ENCODE data around the gene BNIP3.

DNA sequence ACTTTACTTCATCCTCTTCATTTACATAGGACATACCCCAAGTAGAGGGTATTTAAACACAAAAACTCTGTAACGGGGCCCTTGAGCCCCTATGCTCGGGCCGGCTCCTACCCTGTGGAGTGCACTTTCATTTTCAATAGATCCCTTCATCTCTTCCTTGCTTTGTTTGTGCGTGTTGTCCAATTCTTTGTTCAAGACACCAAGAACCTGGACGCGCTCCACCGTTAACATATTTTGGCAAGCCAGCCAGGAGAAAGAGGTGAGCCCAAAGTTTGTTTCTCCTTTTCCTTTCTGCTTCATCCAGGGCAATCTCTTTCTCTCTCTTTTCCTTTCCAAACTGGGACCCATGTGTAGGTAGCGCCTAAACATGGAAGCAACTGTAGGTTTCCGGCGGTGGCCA lies 26.0 kb upstream of the BNIP3 start:
- no peak for TF ChIP-seq POLR2AphosphoS5 (IDR thresholded peaks at IDR 0.05; ENCODE audit: low read depth, low read length)
- no peak for TF ChIP-seq SIN3A (IDR thresholded peaks at IDR 0.05; ENCODE audit: borderline replicate concordance, insufficient read depth, low read length)
- TF ChIP-seq, protein P1, sequence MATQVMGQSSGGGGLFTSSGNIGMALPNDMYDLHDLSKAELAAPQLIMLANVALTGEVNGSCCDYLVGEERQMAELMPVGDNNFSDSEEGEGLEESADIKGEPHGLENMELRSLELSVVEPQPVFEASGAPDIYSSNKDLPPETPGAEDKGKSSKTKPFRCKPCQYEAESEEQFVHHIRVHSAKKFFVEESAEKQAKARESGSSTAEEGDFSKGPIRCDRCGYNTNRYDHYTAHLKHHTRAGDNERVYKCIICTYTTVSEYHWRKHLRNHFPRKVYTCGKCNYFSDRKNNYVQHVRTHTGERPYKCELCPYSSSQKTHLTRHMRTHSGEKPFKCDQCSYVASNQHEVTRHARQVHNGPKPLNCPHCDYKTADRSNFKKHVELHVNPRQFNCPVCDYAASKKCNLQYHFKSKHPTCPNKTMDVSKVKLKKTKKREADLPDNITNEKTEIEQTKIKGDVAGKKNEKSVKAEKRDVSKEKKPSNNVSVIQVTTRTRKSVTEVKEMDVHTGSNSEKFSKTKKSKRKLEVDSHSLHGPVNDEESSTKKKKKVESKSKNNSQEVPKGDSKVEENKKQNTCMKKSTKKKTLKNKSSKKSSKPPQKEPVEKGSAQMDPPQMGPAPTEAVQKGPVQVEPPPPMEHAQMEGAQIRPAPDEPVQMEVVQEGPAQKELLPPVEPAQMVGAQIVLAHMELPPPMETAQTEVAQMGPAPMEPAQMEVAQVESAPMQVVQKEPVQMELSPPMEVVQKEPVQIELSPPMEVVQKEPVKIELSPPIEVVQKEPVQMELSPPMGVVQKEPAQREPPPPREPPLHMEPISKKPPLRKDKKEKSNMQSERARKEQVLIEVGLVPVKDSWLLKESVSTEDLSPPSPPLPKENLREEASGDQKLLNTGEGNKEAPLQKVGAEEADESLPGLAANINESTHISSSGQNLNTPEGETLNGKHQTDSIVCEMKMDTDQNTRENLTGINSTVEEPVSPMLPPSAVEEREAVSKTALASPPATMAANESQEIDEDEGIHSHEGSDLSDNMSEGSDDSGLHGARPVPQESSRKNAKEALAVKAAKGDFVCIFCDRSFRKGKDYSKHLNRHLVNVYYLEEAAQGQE (IDR thresholded peaks at IDR 0.05; ENCODE audit: insufficient read depth in 1 of 2, low read depth in 2 of 2, low read length in 2 of 2): no peak
- TF ChIP-seq FOXP2 (optimal IDR thresholded peaks at IDR 0.05; ENCODE audit: borderline replicate concordance, extremely low read depth, extremely low read length, insufficient read depth): no peak

All from PFSK-1 (cell line).